Upper lobe of left lung (tissue), 6 donors: ENCODE results near the gene CXCL16. TPM values are rescaled to one million over a fixed set of nuclear protein-coding genes. Genes with fewer than 3 reads are reported as not detected.
"Not testable (repeated sequence)": the region's sequence is repeated elsewhere in the genome, so short reads cannot be mapped to it uniquely, and the experiment has no call there.

ENCODE experiments used
- ATAC-seq, 2 donors: fragments of 200-7000 bp; cut with Tn5 transposase; one replicate each; pipeline ENCODE4 v1.9.1; 2022; ENCODE audit warnings: mild to moderate bottlenecking in 2 of 2, moderate library complexity in 2 of 2; ENCODE audit not compliant: low FRiP score in 2 of 2
- DNase-seq, 2 donors: peaks; one replicate each; pipeline ENCODE4 v3.0.0-alpha.2; 2019 to 2020
- H3K27ac ChIP-seq, 4 donors: fragments of 200-600 bp; sonication (generic); one replicate each; pipeline ENCODE4 v1.5.1; 2016 to 2019
- H3K27me3 ChIP-seq, 4 donors: fragments of 200-600 bp; sonication (generic); one replicate each; pipeline ENCODE4 v1.5.1; 2017 to 2019
- H3K36me3 ChIP-seq, 4 donors: fragments of 200-600 bp; sonication (generic); one replicate each; pipeline ENCODE4 v1.5.1; 2016 to 2019
- H3K4me1 ChIP-seq, 4 donors: fragments of 200-600 bp; sonication (generic); one replicate each; pipeline ENCODE4 v1.5.1; 2018 to 2019
- H3K4me3 ChIP-seq, 4 donors: fragments of 200-600 bp; sonication (generic); one replicate each; pipeline ENCODE4 v1.5.1; 2017 to 2019; ENCODE audit warnings: mild to moderate bottlenecking in 2 of 4, moderate library complexity in 1 of 4
- H3K9me3 ChIP-seq, 4 donors: fragments of 200-600 bp; sonication (generic); one replicate each; pipeline ENCODE4 v1.5.1; 2018 to 2019
- EP300 ChIP-seq, 4 donors: sonication (generic); formaldehyde crosslinking; IDR thresholded peaks; one replicate each; pipeline ENCODE4 v1.5.1; 2017; ENCODE audit warnings: antibody characterized with exemption in 4 of 4, control low read depth in 2 of 4
- POLR2A ChIP-seq, 4 donors: fragments of 450-650 bp; IDR thresholded peaks; one replicate each; pipeline ENCODE4 v1.5.1; 2016 to 2017; ENCODE audit warnings: antibody characterized with exemption in 4 of 4, mild to moderate bottlenecking in 2 of 4
- POLR2AphosphoS5 ChIP-seq, 2 donors: sonication (generic); formaldehyde crosslinking; IDR thresholded peaks; one replicate each; pipeline ENCODE4 v1.5.1; 2017; ENCODE audit warnings: antibody characterized with exemption in 2 of 2
- WGBS, 2 donors: methylation state at CpG; one replicate each; pipeline ENCODE4 v1.1.5; 2017 to 2018; 5-methylcytosine and 5-hydroxymethylcytosine counted together
- total RNA-seq, 6 donors: library from RNA; depleted of rRNA in 4 of 6; stranded (reverse); fragments of >200 nt in 4 of 6; gene quantifications; one replicate each; pipeline versions ENCODE4 v1.1.0 to v1.2.1, GENCODE V29; 2016 to 2021
- TF ChIP-seq, protein P1 (sequence below), 6 experiments: fragments of 450-650 bp in 4 of 6; fragments of 200-600 bp in 2 of 6; sonication (generic) in 2 of 6; IDR thresholded peaks; one replicate each; pipeline ENCODE4 v1.5.1; 2016 to 2019; ENCODE audit warnings: antibody characterized with exemption in 6 of 6
- donor health status: DM: no; HTN: no; CAD: no; lungs with moderate emphysema.
- donor health status: DM: no; HTN: yes; CAD: no; lungs with severe emphysema.

The CXCL16 gene
- total RNA-seq, 6 donors from 2014 or later, result 62.9 to 281 (median 122) TPM

DNA sequence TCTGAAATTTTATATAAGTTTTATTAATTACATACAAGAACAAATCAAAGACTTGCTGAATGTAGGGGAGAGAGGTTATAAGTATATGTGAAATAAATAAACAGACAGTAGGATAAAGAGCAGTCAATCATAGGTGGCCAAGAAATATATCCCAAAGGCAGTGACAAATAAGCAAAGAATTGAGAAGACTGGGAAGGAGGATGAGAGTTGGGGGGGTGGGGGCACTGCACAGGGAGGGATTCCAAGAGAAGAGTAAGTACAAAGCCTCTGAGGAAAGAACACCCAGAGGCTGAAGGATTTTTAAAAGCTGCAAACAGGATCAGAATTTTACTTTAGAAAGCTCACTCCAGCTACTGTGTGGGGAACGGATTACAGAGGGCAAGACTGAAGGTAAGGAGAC, 38.6 kb downstream of the CXCL16 start:
- ATAC-seq (no peak), DNase-seq (no peak)
- H3K4me1 ChIP-seq, result peaks cover 9 to 22% (median 12%) of the 10 kb centered on the region in 4 donors
- H3K27me3 ChIP-seq, result no peaks in the 10 kb centered on the region
- no peak for TF ChIP-seq POLR2A (IDR thresholded peaks at IDR 0.05)
- no peak for TF ChIP-seq POLR2AphosphoS5 (IDR thresholded peaks at IDR 0.05)
- TF ChIP-seq, protein P1, sequence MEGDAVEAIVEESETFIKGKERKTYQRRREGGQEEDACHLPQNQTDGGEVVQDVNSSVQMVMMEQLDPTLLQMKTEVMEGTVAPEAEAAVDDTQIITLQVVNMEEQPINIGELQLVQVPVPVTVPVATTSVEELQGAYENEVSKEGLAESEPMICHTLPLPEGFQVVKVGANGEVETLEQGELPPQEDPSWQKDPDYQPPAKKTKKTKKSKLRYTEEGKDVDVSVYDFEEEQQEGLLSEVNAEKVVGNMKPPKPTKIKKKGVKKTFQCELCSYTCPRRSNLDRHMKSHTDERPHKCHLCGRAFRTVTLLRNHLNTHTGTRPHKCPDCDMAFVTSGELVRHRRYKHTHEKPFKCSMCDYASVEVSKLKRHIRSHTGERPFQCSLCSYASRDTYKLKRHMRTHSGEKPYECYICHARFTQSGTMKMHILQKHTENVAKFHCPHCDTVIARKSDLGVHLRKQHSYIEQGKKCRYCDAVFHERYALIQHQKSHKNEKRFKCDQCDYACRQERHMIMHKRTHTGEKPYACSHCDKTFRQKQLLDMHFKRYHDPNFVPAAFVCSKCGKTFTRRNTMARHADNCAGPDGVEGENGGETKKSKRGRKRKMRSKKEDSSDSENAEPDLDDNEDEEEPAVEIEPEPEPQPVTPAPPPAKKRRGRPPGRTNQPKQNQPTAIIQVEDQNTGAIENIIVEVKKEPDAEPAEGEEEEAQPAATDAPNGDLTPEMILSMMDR (IDR thresholded peaks at IDR 0.05), result no peak
- no peak for TF ChIP-seq EP300 (IDR thresholded peaks at IDR 0.05)
- H3K4me3 ChIP-seq, result no peak overlapping the region
- H3K9me3 ChIP-seq, result no peaks in the 10 kb centered on the region
- H3K27ac ChIP-seq, result no peak overlapping the region
- 73 to 88% methylated on average over 1 of the region's 1 CpG for WGBS, 2 donors
- peaks cover 0 to 4% (median 0%) of the 10 kb centered on the region in 4 donors for H3K36me3 ChIP-seq

DNA sequence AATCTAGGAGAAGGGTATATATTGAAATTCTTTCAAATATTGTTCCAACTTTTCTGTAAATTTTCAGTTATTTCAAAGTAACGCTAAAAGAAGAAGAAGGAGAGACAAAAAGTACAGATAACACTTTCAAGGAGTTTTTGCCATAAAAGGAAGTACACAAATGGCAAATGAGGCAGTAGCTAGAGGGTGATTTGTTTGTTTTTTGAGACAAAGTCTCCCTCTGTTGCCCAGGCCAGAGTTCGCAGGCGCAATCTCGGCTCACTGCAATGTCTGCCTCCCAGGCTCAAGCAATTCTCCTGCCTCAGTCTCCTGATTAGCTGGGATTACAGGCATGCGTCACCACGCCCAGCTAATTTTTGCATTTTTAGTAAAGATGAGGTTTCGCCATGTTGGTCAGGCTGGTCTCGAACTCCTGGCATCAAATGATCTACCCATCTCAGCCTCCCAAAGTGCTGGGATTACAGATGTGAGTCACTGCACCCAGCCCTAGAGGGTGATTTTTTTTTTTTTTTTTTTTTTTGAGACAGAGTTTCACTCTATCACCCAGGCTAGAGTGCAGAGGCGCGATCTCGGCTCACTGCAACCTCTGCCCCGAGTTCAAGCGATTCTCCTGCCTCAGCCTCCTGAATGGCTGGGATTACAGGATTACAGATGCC, 40.2 kb downstream of the CXCL16 start:
- not testable (repeated sequence) for H3K4me3 ChIP-seq, DNase-seq, H3K27me3 ChIP-seq, H3K36me3 ChIP-seq, H3K9me3 ChIP-seq, H3K27ac ChIP-seq, ATAC-seq
- peaks cover 9 to 20% (median 12%) of the 10 kb centered on the region in 4 donors for H3K4me1 ChIP-seq
- WGBS, 2 donors, result 84 to 89% methylated on average over 13 of the region's 13 CpGs

DNA sequence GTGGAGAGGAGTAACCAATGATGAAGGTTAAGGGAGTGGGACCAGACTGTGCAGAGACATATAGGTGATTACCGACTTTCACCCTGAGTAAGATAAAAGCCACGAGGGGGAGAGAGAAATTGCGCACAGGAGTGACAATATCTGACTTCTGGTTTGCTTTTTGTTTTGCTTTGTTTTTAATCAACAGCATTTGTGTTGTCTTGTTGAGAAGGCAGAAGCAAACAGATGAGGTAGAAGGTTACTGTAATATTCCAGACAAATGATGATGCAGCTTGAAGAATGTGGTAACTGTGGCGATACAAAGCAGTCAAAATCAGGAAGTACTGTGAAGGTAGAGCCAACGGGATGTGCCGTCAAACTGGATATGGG, 43.3 kb downstream of the CXCL16 start:
- TF ChIP-seq POLR2A (IDR thresholded peaks at IDR 0.05) (no peak), POLR2AphosphoS5 (IDR thresholded peaks at IDR 0.05) (no peak), EP300 (IDR thresholded peaks at IDR 0.05) (no peak)
- TF ChIP-seq, protein P1 (IDR thresholded peaks at IDR 0.05), result no peak
- no peaks in the 10 kb centered on the region for H3K27me3 ChIP-seq
- ATAC-seq, result no peak

DNA sequence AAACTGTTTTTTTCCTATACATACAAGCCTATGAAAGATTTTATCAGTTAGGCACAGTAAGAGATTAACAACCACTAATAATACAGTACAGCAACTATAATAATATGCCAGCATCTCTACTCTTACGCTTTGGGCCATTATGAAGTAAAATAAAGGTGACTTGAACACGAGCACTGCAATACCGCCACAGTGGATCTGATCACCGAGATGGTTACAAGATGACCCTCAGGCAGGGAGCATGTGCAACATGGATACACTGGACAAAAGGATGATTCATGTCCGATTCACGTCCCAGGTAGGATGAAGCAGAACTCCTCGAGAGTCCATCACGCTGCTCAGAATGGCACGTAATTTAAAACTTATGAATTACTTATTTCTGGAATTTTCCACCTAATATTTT, 46.3 kb downstream of the CXCL16 start:
- TF ChIP-seq POLR2A (IDR thresholded peaks at IDR 0.05), result no peak
- TF ChIP-seq, protein P1 (IDR thresholded peaks at IDR 0.05), result no peak
- TF ChIP-seq POLR2AphosphoS5 (IDR thresholded peaks at IDR 0.05), result no peak
- no peak for TF ChIP-seq EP300 (IDR thresholded peaks at IDR 0.05)
- no peak overlapping the region for H3K27ac ChIP-seq
- peaks cover 0 to 30% (median 5%) of the 10 kb centered on the region in 4 donors for H3K36me3 ChIP-seq
- ATAC-seq (no peak), DNase-seq (no peak)
- WGBS, 2 donors, result 85 to 87% methylated on average over 9 of the region's 9 CpGs
- no peak overlapping the region for H3K4me3 ChIP-seq
- H3K9me3 ChIP-seq, result no peaks in the 10 kb centered on the region
- peaks cover 0 to 6% (median 0%) of the 10 kb centered on the region in 4 donors for H3K4me1 ChIP-seq
- H3K27me3 ChIP-seq, result no peaks in the 10 kb centered on the region

More for the DNA sequence above, 43.3 kb downstream of the CXCL16 start:
- no peak for DNase-seq
- Histone ChIP-seq H3K9me3 (no peaks in the 10 kb centered on the region), H3K4me1 (peaks cover 0 to 6% (median 0%) of the 10 kb centered on the region in 4 donors), H3K4me3 (no peak overlapping the region), H3K27ac (peak overlapping the region in 2 of 4 donors; percentile 4 to 7), H3K36me3 (peaks cover 0 to 8% (median 0%) of the 10 kb centered on the region in 4 donors)
- 58 to 63% methylated on average over 6 of the region's 6 CpGs for WGBS, 2 donors

DNA sequence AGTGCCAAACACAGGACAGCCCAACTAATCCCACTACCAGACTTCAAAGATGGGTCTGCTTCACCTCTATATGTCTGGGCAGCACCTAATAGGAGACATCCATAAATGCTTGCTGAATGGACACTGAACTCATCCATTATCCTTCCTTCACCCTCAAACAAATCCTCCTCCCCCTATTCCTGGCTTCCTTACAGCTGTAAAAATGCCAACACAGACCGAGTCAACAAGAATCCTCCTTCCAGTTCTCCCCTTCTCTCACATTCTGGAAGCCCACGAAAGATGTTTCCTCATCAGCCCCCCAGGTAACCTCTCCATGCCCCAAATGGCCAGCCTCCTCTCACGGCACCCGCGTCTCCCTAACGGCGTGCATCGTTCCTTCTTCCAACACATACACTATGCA, 48.0 kb downstream of the CXCL16 start:
- Histone ChIP-seq H3K4me3 (no peak overlapping the region), H3K4me1 (peaks cover 0 to 6% (median 0%) of the 10 kb centered on the region in 4 donors), H3K36me3 (peaks cover 0 to 34% (median 5%) of the 10 kb centered on the region in 4 donors), H3K27me3 (no peaks in the 10 kb centered on the region), H3K27ac (no peak overlapping the region), H3K9me3 (no peaks in the 10 kb centered on the region)
- ATAC-seq (no peak), DNase-seq (no peak)
- TF ChIP-seq POLR2A (IDR thresholded peaks at IDR 0.05), result no peak
- TF ChIP-seq EP300 (IDR thresholded peaks at IDR 0.05), result no peak
- TF ChIP-seq, protein P1 (IDR thresholded peaks at IDR 0.05), result no peak
- TF ChIP-seq POLR2AphosphoS5 (IDR thresholded peaks at IDR 0.05), result no peak
- 67 to 73% methylated on average over 8 of the region's 8 CpGs for whole genome bisulfite sequencing, 2 donors
